IMR-90 (cell line): ENCODE results near the gene CNTN4. TPM values are rescaled to one million over a fixed set of nuclear protein-coding genes. Genes with fewer than 3 reads are reported as not detected.

Experiments used
- ATAC-seq: fragments of 200-7000 bp; cut with Tn5 transposase; 2 replicates; pipeline ENCODE4 v1.9.1; 2020; ENCODE audit warnings: low read depth, mild to moderate bottlenecking, moderate library complexity
- BruUV-seq: library from RNA; stranded (reverse); fragments of 400-500 nt; replicated peaks from 2 replicates; lab custom pipeline; 2021; lab: Mats Ljungman, UMichigan
- CTCF ChIA-PET: fragments of 300-600 bp; formaldehyde crosslinking; extraction: SDS; loops from one replicate; lab custom pipeline; 2021; ENCODE audit warnings: antibody characterized with exemption; lab: Yijun Ruan, JAX
- POLR2A ChIA-PET: fragments of 300-600 bp; sonication (Branson Sonifier 250); formaldehyde crosslinking; loops from one replicate; lab custom pipeline; 2022; ENCODE audit warnings: antibody characterized with exemption; ENCODE audit not compliant: unreplicated experiment; lab: Charles Lee
- DNase-seq: peaks from one replicate; pipeline ENCODE4 v3.0.0; 2013
- H2AFZ ChIP-seq: replicated peaks from 2 replicates; pipeline ENCODE3; 2013; ENCODE audit warnings: low read length, mild to moderate bottlenecking; ENCODE audit not compliant: poor library complexity
- H2AK5ac ChIP-seq: 2 replicates; pipeline ENCODE4 v1.6.1; 2013; ENCODE audit warnings: low read depth, low read length, inconsistent platforms
- H2AK9ac ChIP-seq: replicated peaks from 2 replicates; pipeline ENCODE3; 2013; ENCODE audit warnings: mild to moderate bottlenecking, low read depth, low read length, moderate library complexity; ENCODE audit not compliant: poor library complexity
- H2BK120ac ChIP-seq: 2 replicates; pipeline ENCODE4 v1.6.1; 2013; ENCODE audit warnings: low read depth, low read length, inconsistent platforms
- H2BK15ac ChIP-seq: 3 replicates; pipeline ENCODE4 v1.6.1; 2013; ENCODE audit warnings: low read depth, low read length, inconsistent platforms
- H2BK20ac ChIP-seq: 2 replicates; pipeline ENCODE4 v1.6.1; 2013; ENCODE audit warnings: low read depth, mild to moderate bottlenecking, inconsistent platforms, low read length, moderate library complexity
- H2BK5ac ChIP-seq: 2 replicates; pipeline ENCODE4 v1.6.1; 2013; ENCODE audit warnings: mild to moderate bottlenecking, low read depth, low read length, inconsistent platforms; ENCODE audit not compliant: poor library complexity, severe bottlenecking
- H3K14ac ChIP-seq: replicated peaks from 2 replicates; pipeline ENCODE4 v1.6.1; 2013; ENCODE audit warnings: low read depth, low read length, inconsistent platforms
- H3K18ac ChIP-seq: 2 replicates; pipeline ENCODE4 v1.6.1; 2013; ENCODE audit warnings: low read depth, low read length, control low read depth
- H3K23ac ChIP-seq: 2 replicates; pipeline ENCODE4 v1.6.1; 2013; ENCODE audit warnings: low read depth, low read length, inconsistent platforms
- H3K27ac ChIP-seq: 2 replicates; pipeline ENCODE4 v1.5.1; 2013; ENCODE audit warnings: mild to moderate bottlenecking, control low read depth, low read length; ENCODE audit not compliant: insufficient read depth
- H3K27me3 ChIP-seq: 2 replicates; pipeline ENCODE4 v1.6.1; 2013; ENCODE audit warnings: low read length; ENCODE audit not compliant: control insufficient read depth, insufficient read depth
- H3K36me3 ChIP-seq: 2 replicates; pipeline ENCODE4 v1.6.1; 2013; ENCODE audit warnings: low read length, mixed read lengths; ENCODE audit not compliant: control insufficient read depth, insufficient read depth
- H3K4ac ChIP-seq: 2 replicates; pipeline ENCODE4 v1.6.1; 2013; ENCODE audit warnings: low read depth, low read length, inconsistent platforms
- H3K4me1 ChIP-seq: 2 replicates; pipeline ENCODE4 v1.6.1; 2013; ENCODE audit warnings: low read length, mixed read lengths; ENCODE audit not compliant: control insufficient read depth, insufficient read depth
- H3K4me2 ChIP-seq: 2 replicates; pipeline ENCODE4 v1.6.1; 2013; ENCODE audit warnings: low read depth, mild to moderate bottlenecking, control low read depth, low read length, moderate library complexity
- H3K4me3 ChIP-seq: 2 replicates; pipeline ENCODE4 v1.5.1; 2013; ENCODE audit warnings: low read depth, mild to moderate bottlenecking, control low read depth, low read length, moderate library complexity; ENCODE audit not compliant: insufficient read depth
- H3K56ac ChIP-seq: 2 replicates; pipeline ENCODE4 v1.6.1; 2013; ENCODE audit warnings: low read length, inconsistent platforms; ENCODE audit not compliant: insufficient read depth; ENCODE audit errors: extremely low read depth
- H3K79me1 ChIP-seq, 2 experiments: 2 replicates each; pipeline ENCODE4 v1.6.1; 2013; ENCODE audit warnings: low read length in 2 of 2, inconsistent platforms in 1 of 2, low read depth in 1 of 2
- H3K9ac ChIP-seq: 2 replicates; pipeline ENCODE4 v1.6.1; 2013; ENCODE audit warnings: low read depth, low read length, control low read depth
- H3K9me1 ChIP-seq: 2 replicates; pipeline ENCODE4 v1.6.1; 2013; ENCODE audit warnings: low read length, inconsistent platforms; ENCODE audit not compliant: insufficient read depth
- H3K9me3 ChIP-seq: 2 replicates; pipeline ENCODE4 v1.6.1; 2013; ENCODE audit warnings: low read length; ENCODE audit not compliant: control insufficient read depth, insufficient read depth
- H4K20me1 ChIP-seq: 2 replicates; pipeline ENCODE4 v1.6.1; 2013; ENCODE audit warnings: low read length, inconsistent platforms; ENCODE audit not compliant: insufficient read depth
- H4K5ac ChIP-seq: 2 replicates; pipeline ENCODE4 v1.6.1; 2013; ENCODE audit warnings: mild to moderate bottlenecking, low read depth, low read length, control low read depth
- H4K8ac ChIP-seq, 2 experiments: 2 replicates each; pipeline ENCODE4 v1.6.1; 2013; ENCODE audit warnings: low read depth in 2 of 2, low read length in 2 of 2, control low read depth in 1 of 2, inconsistent platforms in 1 of 2
- H4K91ac ChIP-seq: 2 replicates; pipeline ENCODE4 v1.6.1; 2013; ENCODE audit warnings: low read depth, low read length, inconsistent platforms; ENCODE audit not compliant: insufficient read depth
- CTCF ChIP-seq: conservative IDR thresholded peaks from 2 replicates; pipeline ENCODE4 v1.5.1; 2012; ENCODE audit warnings: mild to moderate bottlenecking, low read depth, low read length, improper control_type of control experiment
- ELK1 ChIP-seq: fragments of 150-350 bp; IDR thresholded peaks from 2 replicates; pipeline ENCODE4 v1.6.1; 2016; ENCODE audit warnings: low read depth, mild to moderate bottlenecking, low read length, moderate library complexity, borderline replicate concordance
- FOS ChIP-seq: fragments of 150-350 bp; IDR thresholded peaks from 2 replicates; pipeline ENCODE4 v1.6.1; 2016; ENCODE audit warnings: low read depth, low read length
- MXI1 ChIP-seq: IDR thresholded peaks from 2 replicates; pipeline ENCODE4 v1.6.1; 2012; ENCODE audit warnings: low read depth, mild to moderate bottlenecking, low read length, moderate library complexity, borderline replicate concordance
- NFE2L2 ChIP-seq: fragments of 150-350 bp; IDR thresholded peaks from 2 replicates; pipeline ENCODE4 v1.6.1; 2016; ENCODE audit warnings: low read depth, mild to moderate bottlenecking, low read length
- RAD21 ChIP-seq: IDR thresholded peaks from 2 replicates; pipeline ENCODE4 v1.6.1; 2012; ENCODE audit warnings: low read length, improper control_type of control experiment
- RFX5 ChIP-seq: IDR thresholded peaks from 2 replicates; pipeline ENCODE4 v1.8.0; 2012; ENCODE audit warnings: low read depth, mild to moderate bottlenecking, low read length, moderate library complexity
- WGBS, 2 experiments: methylation state at CpG; one replicate each; pipeline versions ENCODE4 v1.1.5 to v1.1.7; 2013; ENCODE audit warnings: missing lambda C conversion rate in 2 of 2; ENCODE audit not compliant: insufficient read length in 1 of 2; ENCODE audit errors: extremely low coverage in 2 of 2; 5-methylcytosine and 5-hydroxymethylcytosine counted together
- dilution Hi-C: fragments of 300-500 bp; cut with HindIII; formaldehyde crosslinking; loops from one replicate; pipeline ENCODE4 v1.14.3; 2018; ENCODE audit warnings: low sequenced_read_pairs; ENCODE audit not compliant: unreplicated experiment
- in situ Hi-C: fragments of 300-500 bp; cut with MboI; formaldehyde crosslinking; loops from 3 replicates; pipeline ENCODE4 v1.14.3; 2019; ENCODE audit warnings: low sequenced_read_pairs, inconsistent platforms, mixed read lengths
- intact Hi-C: fragments of 100-400 bp; cut with micrococcal nuclease; formaldehyde crosslinking; loops from 2 replicates; pipeline ENCODE4 v1.10.0; 2022
- polyA plus RNA-seq, 3 experiments: library from polyadenylated mRNA; depleted of rRNA; stranded (reverse); fragments of >200 nt; gene quantifications; 2 replicates each; pipeline ENCODE4 v1.2.3, GENCODE V29; 2012; ENCODE audit warnings: low replicate concordance in 1 of 3
- total RNA-seq: library from RNA; depleted of rRNA; stranded (reverse); fragments of >200 nt; gene quantifications from 2 replicates; pipeline ENCODE4 v1.2.3, GENCODE V29; 2012

The CNTN4 gene
- total and polyA plus RNA-seq, 2 of the 4 experiments (the other 2 are of a cell fraction), result under 0.01 TPM; not detected in 1

GRCh38 chr3:2701471-2701870 lies 602.8 kb downstream of the CNTN4 start:
- Histone ChIP-seq H3K27me3 (no peaks in the 10 kb centered on the region), H4K5ac (no peak overlapping the region), H4K8ac (no peak overlapping the region), H4K20me1 (no peaks in the 10 kb centered on the region), H3K36me3 (no peaks in the 10 kb centered on the region), H3K4me3 (no peak overlapping the region), H3K56ac (no peak overlapping the region), H3K4ac (no peak overlapping the region), H3K27ac (no peak overlapping the region), H2BK120ac (no peak overlapping the region), H2BK20ac (no peak overlapping the region), H3K23ac (no peak overlapping the region), H2AK9ac (no peak overlapping the region), H3K79me1 (no peaks in the 10 kb centered on the region), H2BK5ac (no peak overlapping the region), H3K18ac (no peak overlapping the region), H3K4me1 (no peaks in the 10 kb centered on the region), H2AFZ (no peak overlapping the region), H3K4me2 (no peak overlapping the region), H3K9ac (no peak overlapping the region), H3K9me3 (no peaks in the 10 kb centered on the region; the same call in 1 of the 2 replicates), H2BK15ac (no peak overlapping the region), H3K9me1 (no peaks in the 10 kb centered on the region), H3K14ac (no peak overlapping the region), H4K91ac (no peak overlapping the region), H2AK5ac (no peak overlapping the region)
- TF ChIP-seq ELK1 (no peak), RFX5 (no peak), RAD21 (no peak), FOS (no peak), NFE2L2 (no peak), CTCF (no peak), MXI1 (no peak)
- ChIA-PET CTCF (no interaction called here), POLR2A (no interaction called here)
- DNase-seq (no peak), ATAC-seq (no peak)
- in situ Hi-C loops, result no loop called here
- no CpG with 5 or more reads among the region's 3 CpGs for WGBS, 2 experiments
- dilution Hi-C loops, result no loop called here
- intact Hi-C loops, result no loop called here
- BruUV-seq, result no TSS peak
